BLaER1 (cell line): ENCODE measurements around the gene ATP6V0A1.
"Not testable (repeated sequence)": the region's sequence is repeated elsewhere in the genome, so short reads cannot be mapped to it uniquely, and the experiment has no call there.

ENCODE experiments used
- H3K27ac ChIP-seq: shearing (Covaris generic); formaldehyde crosslinking; 2 replicates; pipeline ENCODE4 v1.8.1; 2022
- H3K27me3 ChIP-seq: shearing (Covaris generic); formaldehyde crosslinking; 2 replicates; pipeline ENCODE4 v1.8.1; 2022
- H3K36me3 ChIP-seq: shearing (Covaris generic); formaldehyde crosslinking; 2 replicates; pipeline ENCODE4 v1.8.1; 2022
- H3K4me1 ChIP-seq: shearing (Covaris generic); formaldehyde crosslinking; 2 replicates; pipeline ENCODE4 v1.8.1; 2022
- H3K4me2 ChIP-seq: shearing (Covaris generic); formaldehyde crosslinking; 2 replicates; pipeline ENCODE4 v1.8.1; 2022
- H3K4me3 ChIP-seq: shearing (Covaris generic); formaldehyde crosslinking; 2 replicates; pipeline ENCODE4 v1.8.1; 2022
- H3K9ac ChIP-seq: shearing (Covaris generic); formaldehyde crosslinking; 2 replicates; pipeline ENCODE4 v1.8.1; 2022
- H3K9me3 ChIP-seq: shearing (Covaris generic); formaldehyde crosslinking; 2 replicates; pipeline ENCODE4 v1.8.1; 2022
- H4K20me1 ChIP-seq: shearing (Covaris generic); formaldehyde crosslinking; 2 replicates; pipeline ENCODE4 v1.8.1; 2022
- Cebpa-rat ChIP-seq: shearing (Covaris generic); IDR thresholded peaks from 2 replicates; pipeline ENCODE4 v1.8.1; 2022

ATP6V0A1 gene

DNA sequence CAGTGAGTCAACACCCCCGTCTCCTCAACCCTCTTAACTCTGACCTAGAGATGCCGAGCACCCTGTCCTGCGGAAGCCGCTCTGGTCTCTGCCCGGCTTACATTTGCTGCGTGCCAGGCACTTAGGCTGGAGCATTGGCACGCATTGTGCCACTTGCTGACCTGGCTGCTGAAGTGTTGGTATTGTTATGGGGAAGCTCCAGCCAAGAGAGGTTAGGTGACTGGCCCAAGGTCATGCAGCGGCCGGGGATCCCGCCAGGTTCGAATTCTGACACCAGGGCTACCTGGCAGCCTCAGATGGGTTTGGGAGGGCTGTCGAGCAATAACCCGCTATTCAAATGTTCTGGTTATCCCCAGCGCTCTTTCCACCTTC, 89.0 kb downstream of the ATP6V0A1 start:
- TF ChIP-seq Cebpa-rat = no peak
- Histone ChIP-seq H3K27ac (no peak overlapping the region), H3K4me2 (peak overlapping the region; percentile 95), H3K9me3 (no peaks in the 10 kb centered on the region), H3K4me3 (peak overlapping the region; percentile 66), H3K27me3 (no peaks in the 10 kb centered on the region), H3K36me3 (peaks cover 24% of the 10 kb centered on the region), H4K20me1 (peaks cover 20% of the 10 kb centered on the region; the same call in 1 of the 2 replicates), H3K4me1 (peaks cover 15% of the 10 kb centered on the region), H3K9ac (no peak overlapping the region; the same call in 1 of the 2 replicates)

DNA sequence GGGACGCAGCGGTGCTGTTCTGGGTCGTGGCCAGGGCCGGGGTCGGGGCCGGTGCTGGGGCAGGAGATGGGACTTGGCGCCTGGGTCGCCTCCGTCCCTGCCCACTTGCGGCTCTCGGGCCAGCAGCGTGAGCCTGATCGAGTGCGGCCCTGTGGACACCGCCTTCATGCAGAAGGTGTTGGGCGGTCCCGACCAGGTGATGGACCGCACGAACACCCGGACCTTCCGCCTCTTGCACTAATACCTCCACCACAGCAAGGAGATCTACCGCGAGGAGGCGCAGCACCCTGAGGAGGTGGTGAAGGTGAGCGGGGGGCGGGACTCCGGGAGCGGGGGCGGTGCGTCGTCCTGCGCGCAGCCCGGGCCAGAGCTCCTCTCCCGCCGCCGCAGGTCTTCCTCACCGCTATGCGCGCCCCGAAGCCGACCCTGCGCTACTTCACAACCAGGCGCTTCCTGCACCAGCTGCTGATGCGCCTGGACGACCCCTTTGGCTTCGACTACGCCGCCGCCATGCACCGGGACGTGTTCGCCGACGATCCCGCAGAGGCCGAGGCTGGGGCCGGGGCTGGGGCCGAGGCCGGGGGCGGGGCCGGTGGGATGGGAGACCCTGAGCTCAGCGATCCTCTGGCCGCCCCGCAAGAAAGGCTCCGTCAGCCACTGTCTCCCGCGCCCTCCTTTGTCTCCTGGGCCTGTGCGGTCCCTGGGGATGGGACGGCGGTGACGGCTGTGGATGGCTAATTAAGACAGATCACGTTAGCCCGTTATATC, 89.6 kb downstream of the ATP6V0A1 start:
- peaks cover 20% of the 10 kb centered on the region; the same call in 1 of the 2 replicates for H4K20me1 ChIP-seq
- H3K9ac ChIP-seq = peak overlapping the region; percentile 73
- H3K4me2 ChIP-seq = peak overlapping the region; percentile 95
- H3K9me3 ChIP-seq = no peaks in the 10 kb centered on the region
- H3K36me3 ChIP-seq = peaks cover 22% of the 10 kb centered on the region
- H3K27ac ChIP-seq = peak overlapping the region; percentile 54
- H3K4me3 ChIP-seq = peak overlapping the region; percentile 66
- TF ChIP-seq Cebpa-rat = no peak
- peaks cover 21% of the 10 kb centered on the region for H3K4me1 ChIP-seq
- H3K27me3 ChIP-seq = no peaks in the 10 kb centered on the region

DNA sequence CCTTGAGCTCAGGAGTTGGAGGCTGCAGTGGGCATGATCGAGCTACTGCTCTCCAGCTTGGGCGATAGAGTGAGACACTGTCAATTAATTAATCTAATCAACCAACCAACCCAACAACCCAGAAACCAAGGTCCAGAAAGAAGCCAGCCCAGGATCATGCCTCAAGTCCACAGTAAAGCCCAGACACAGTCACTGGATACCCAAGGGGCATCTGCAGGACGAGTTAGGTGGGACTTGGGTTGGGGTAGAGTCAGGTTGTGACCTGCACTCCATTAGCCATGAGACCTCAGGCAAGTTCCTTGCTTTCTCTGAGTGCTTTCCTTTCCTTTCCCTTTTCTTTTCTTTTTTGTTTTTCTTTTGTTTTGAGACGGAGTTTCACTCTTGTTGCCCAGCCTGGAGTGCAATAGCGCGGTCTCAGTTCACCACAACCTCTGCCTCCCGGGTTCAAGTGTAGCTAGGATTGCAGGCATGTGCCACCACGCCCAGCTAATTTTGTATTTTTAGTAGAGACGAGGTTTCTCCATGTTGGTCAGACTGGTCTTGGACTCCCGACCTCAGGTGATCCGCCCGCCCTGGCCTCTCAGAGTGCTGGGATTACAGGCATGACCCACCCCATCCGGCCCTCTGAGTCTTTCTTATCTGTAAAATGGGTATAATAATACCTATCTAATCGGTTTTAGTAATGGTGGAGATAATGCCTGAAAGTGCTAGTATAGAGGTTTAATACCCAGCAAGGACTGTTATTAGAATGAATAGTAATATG, 90.5 kb downstream of the ATP6V0A1 start:
- Histone ChIP-seq H4K20me1 (peaks cover 20% of the 10 kb centered on the region; the same call in 1 of the 2 replicates), H3K36me3 (peaks cover 14% of the 10 kb centered on the region), H3K27me3 (no peaks in the 10 kb centered on the region), H3K9ac (peak overlapping the region; percentile 73), H3K4me3 (peak overlapping the region; percentile 66), H3K9me3 (no peaks in the 10 kb centered on the region), H3K4me2 (peak overlapping the region; percentile 95), H3K27ac (peak overlapping the region; percentile 54), H3K4me1 (peaks cover 29% of the 10 kb centered on the region)
- TF ChIP-seq Cebpa-rat = no peak

DNA sequence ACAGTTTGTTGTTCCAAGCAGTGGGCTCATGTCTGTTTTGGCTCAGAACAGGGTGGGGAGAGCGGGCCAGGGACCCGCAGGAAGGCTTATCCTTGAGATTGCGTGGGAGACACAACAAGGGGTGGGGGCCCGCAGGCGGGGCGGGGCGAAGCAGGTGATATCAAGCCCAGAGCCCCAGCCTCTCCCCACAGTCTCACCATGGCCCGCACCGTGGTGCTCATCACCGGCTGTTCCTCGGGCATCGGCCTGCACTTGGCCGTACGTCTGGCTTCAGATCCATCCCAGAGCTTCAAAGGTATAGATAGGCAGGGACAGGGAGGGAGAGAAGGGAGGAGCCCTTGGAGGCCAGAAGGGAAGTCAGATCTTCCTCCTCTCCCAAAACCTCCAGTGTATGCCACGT, 94.1 kb downstream of the ATP6V0A1 start, which contains the start of gene HSD17B1:
TSS of gene HSD17B1 (plus strand) at position 188 of the 400 bp plus-strand sequence. CDS start at position 199, 11 bp downstream.
- Histone ChIP-seq H3K4me3 (peak within 1 kb of the TSS; percentile 86), H3K9ac (peak within 1 kb of the TSS; percentile 92; the same call in 1 of the 2 replicates), H3K4me1 (peaks cover 41% of the 10 kb centered on the region), H3K4me2 (peak within 1 kb of the TSS; percentile 77), H3K27ac (0 out of 2 replicates have a peak within 1 kb of the TSS, but pooled peaks have one; percentile 89)
- not testable (repeated sequence) for H3K36me3 ChIP-seq, H3K27me3 ChIP-seq, H3K9me3 ChIP-seq, H4K20me1 ChIP-seq

DNA sequence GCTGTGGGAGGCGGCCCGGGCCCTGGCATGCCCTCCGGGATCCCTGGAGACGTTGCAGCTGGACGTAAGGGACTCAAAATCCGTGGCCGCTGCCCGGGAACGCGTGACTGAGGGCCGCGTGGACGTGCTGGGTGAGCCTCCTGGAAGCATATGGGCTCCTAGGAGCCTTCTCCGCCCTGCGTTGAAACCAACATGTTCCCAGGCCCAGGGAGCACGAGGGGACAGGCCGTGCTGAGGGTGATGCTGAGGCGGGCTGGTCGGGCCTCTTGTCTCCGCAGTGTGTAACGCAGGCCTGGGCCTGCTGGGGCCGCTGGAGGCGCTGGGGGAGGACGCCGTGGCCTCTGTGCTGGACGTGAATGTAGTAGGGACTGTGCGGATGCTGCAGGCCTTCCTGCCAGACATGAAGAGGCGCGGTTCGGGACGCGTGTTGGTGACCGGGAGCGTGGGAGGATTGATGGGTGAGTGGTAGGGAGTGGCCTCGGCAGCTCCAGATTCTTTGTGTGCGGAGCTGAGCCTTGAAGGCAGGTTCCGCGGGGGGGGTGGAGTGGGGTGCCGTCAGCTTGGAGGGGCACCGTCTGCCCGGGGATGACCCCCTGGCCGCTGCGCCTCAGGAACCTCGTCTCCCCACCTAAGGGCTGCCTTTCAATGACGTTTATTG, 94.6 kb downstream of the ATP6V0A1 start:
- Histone ChIP-seq H3K4me3 (peak overlapping the region; percentile 86; the same call in 1 of the 2 replicates), H3K4me2 (peak overlapping the region; percentile 77), H3K9ac (peak overlapping the region; percentile 92; the same call in 1 of the 2 replicates), H3K36me3 (peaks cover 5% of the 10 kb centered on the region), H3K27me3 (no peaks in the 10 kb centered on the region), H3K27ac (no peak overlapping the region), H4K20me1 (peaks cover 5% of the 10 kb centered on the region; the same call in 1 of the 2 replicates), H3K4me1 (peaks cover 36% of the 10 kb centered on the region), H3K9me3 (no peaks in the 10 kb centered on the region)
- TF ChIP-seq Cebpa-rat = no peak

DNA sequence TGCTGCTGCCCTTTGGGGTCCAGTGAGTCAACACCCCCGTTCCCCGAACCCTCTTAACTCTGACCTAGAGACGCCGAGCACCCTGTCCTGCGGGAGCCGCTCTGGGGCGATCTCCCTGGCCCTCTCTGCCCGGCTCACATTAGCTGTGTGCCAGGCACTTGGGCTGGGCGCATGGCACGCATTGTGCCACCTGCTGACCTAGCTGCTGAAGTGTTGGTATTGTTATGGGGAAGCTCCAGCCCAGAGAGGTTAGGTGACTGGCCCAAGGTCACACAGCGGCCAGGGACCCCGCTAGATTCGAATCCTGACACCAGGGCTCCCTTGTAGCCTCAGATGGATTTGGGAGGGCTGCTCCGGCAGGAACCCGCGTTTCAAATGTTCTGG, 95.2 kb downstream of the ATP6V0A1 start:
- peak overlapping the region; percentile 77 for H3K4me2 ChIP-seq
- H3K27me3 ChIP-seq = no peaks in the 10 kb centered on the region
- peak overlapping the region; percentile 89 for H3K27ac ChIP-seq
- no peak for TF ChIP-seq Cebpa-rat
- H3K9ac ChIP-seq = peak overlapping the region; percentile 92
- no peaks in the 10 kb centered on the region for H3K9me3 ChIP-seq
- H3K4me3 ChIP-seq = peak overlapping the region; percentile 86
- H4K20me1 ChIP-seq = peaks cover 3% of the 10 kb centered on the region; the same call in 1 of the 2 replicates
- peaks cover 33% of the 10 kb centered on the region for H3K4me1 ChIP-seq
- H3K36me3 ChIP-seq = peaks cover 5% of the 10 kb centered on the region

DNA sequence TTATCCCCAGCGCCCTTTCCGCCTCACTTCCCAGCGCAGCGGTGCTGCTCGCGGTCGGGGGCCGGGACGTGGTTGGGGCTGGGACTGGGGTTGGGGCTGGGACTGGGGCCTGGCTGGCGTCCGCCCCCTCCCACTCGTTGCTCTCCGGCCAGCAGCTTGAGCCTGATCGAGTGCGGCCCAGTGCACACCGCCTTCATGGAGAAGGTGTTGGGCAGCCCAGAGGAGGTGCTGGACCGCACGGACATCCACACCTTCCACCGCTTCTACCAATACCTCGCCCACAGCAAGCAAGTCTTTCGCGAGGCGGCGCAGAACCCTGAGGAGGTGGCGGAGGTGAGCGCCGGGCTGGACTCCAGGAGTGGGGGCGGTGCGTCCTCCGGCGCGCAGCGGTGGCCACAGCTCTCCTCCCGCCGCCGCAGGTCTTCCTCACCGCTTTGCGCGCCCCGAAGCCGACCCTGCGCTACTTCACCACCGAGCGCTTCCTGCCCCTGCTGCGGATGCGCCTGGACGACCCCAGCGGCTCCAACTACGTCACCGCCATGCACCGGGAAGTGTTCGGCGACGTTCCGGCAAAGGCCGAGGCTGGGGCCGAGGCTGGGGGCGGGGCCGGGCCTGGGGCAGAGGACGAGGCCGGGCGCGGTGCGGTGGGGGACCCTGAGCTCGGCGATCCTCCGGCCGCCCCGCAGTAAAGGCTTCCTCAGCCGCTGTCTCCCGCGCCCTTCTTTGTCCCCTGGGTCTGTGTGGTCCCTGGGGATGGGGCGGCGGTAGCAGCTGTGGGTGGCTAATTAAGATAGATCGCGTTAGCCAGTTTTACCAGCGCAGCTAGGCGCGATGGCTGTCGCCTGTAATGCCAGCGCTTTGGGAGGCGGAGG, 95.8 kb downstream of the ATP6V0A1 start:
- Histone ChIP-seq H3K9ac (peak overlapping the region; percentile 92), H3K27me3 (no peaks in the 10 kb centered on the region), H3K4me1 (peaks cover 27% of the 10 kb centered on the region), H3K4me2 (peak overlapping the region; percentile 77), H3K36me3 (peaks cover 5% of the 10 kb centered on the region), H3K9me3 (no peaks in the 10 kb centered on the region), H3K4me3 (peak overlapping the region; percentile 86), H3K27ac (peak overlapping the region; percentile 89), H4K20me1 (no peaks in the 10 kb centered on the region)
- TF ChIP-seq Cebpa-rat = no peak

DNA sequence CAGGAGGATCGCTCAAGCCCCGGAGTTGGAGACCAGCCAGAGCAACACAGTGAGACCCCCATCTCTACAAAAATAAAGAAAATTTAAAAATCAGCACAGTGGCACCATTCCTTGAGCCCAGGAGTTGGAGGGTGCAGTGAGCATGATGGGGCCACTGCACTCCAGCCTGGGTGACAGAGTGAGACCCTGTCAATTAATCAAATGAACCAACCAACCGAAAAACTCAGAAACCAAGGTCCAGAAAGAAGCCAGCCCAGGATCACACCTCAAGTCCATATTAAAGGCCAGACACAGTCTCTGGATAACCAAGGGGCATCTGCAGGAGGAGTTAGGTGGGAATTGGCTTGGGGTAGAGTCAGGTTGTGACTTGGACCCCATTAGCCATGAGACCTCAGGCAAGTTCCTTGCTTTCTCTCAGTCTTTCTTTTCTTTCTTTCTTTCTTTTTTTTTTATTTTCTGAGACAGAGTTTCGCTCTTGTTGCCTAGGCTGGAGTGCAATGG, 96.5 kb downstream of the ATP6V0A1 start:
- peak overlapping the region; percentile 92 for H3K9ac ChIP-seq
- H3K4me3 ChIP-seq = peak overlapping the region; percentile 86
- H3K9me3 ChIP-seq = no peaks in the 10 kb centered on the region
- no peak for TF ChIP-seq Cebpa-rat
- H3K27ac ChIP-seq = peak overlapping the region; percentile 89
- peaks cover 5% of the 10 kb centered on the region for H3K36me3 ChIP-seq
- H4K20me1 ChIP-seq = no peaks in the 10 kb centered on the region
- peaks cover 26% of the 10 kb centered on the region for H3K4me1 ChIP-seq
- H3K27me3 ChIP-seq = no peaks in the 10 kb centered on the region
- H3K4me2 ChIP-seq = peak overlapping the region; percentile 77

DNA sequence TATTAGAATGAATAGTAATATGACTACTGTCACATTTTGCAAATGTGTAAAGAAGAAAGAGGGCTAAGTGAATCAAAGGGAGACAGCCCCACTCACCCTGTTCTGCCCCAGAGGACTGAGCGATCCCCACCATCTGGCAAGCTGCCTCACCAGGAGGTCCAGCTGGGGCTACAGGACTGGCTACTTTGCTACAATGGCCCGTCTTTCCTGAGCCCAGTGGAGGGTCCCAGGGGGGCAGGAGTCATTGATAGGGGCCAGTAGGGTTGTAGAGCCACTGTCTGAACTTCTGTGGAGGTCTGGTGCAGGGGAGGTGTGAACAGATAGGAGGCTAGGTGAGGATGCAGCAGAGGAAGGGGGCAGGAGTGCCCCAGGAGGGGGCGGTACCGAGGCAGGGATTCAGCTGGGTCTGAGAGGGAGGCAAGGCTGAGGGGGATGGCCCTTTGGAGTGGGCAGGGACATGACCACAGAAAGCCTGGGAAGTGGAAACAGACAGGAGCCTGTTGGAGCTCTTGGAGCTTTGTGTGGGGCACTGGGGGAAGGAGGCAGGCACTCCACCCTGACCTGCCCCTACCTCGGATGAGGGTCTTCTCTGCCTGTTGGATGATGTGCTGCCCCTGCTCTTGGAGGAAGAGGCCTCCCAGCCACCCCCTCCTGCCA, 97.4 kb downstream of the ATP6V0A1 start:
- Histone ChIP-seq H3K4me1 (peaks cover 26% of the 10 kb centered on the region), H3K4me2 (peak overlapping the region; percentile 77)
- not testable (repeated sequence) for H3K4me3 ChIP-seq, H3K27ac ChIP-seq, H3K9ac ChIP-seq, H3K27me3 ChIP-seq, H4K20me1 ChIP-seq, H3K9me3 ChIP-seq, H3K36me3 ChIP-seq
